Liver (tissue), 9 donors: ENCODE results near the gene ERP44. TPM values are rescaled to one million over a fixed set of nuclear protein-coding genes. Genes with fewer than 3 reads are reported as not detected.

Source experiments
- DNase-seq: peaks from one replicate; pipeline ENCODE4 v3.0.0-alpha.2; 2017; ENCODE audit warnings: low spot score
- H3K27ac ChIP-seq, 2 donors: one replicate each; pipeline ENCODE4 v1.7.0; 2013; ENCODE audit warnings: inconsistent platforms in 2 of 2, low read length in 2 of 2, control low read depth in 1 of 2, low read depth in 1 of 2, mild to moderate bottlenecking in 1 of 2
- H3K27me3 ChIP-seq, 4 donors: one replicate each; pipeline versions ENCODE4 v1.6.1 to v1.7.0; 2013; ENCODE audit warnings: low read length in 3 of 4, inconsistent platforms in 1 of 4, mild to moderate bottlenecking in 1 of 4, moderate library complexity in 1 of 4; ENCODE audit not compliant: control insufficient read depth in 4 of 4, insufficient read depth in 4 of 4
- H3K36me3 ChIP-seq, 4 donors: one replicate each; pipeline versions ENCODE4 v1.6.1 to v1.7.0; 2013; ENCODE audit warnings: low read length in 3 of 4, mild to moderate bottlenecking in 3 of 4, low read depth in 1 of 4, moderate library complexity in 1 of 4; ENCODE audit not compliant: control insufficient read depth in 4 of 4, insufficient read depth in 3 of 4
- H3K4me1 ChIP-seq, 4 donors: one replicate each; pipeline versions ENCODE4 v1.6.1 to v1.7.0; 2013; ENCODE audit warnings: low read length in 3 of 4, mild to moderate bottlenecking in 3 of 4, moderate library complexity in 1 of 4; ENCODE audit not compliant: control insufficient read depth in 4 of 4, insufficient read depth in 4 of 4
- H3K4me3 ChIP-seq, 3 donors: one replicate each; pipeline versions ENCODE4 v1.6.1 to v1.7.0; 2013; ENCODE audit warnings: low read length in 3 of 3, control low read depth in 1 of 3, low read depth in 1 of 3, mild to moderate bottlenecking in 1 of 3
- H3K9ac ChIP-seq, 2 donors: one replicate each; pipeline ENCODE4 v1.7.0; 2013; ENCODE audit warnings: low read length in 2 of 2, mild to moderate bottlenecking in 2 of 2, moderate library complexity in 2 of 2, control low read depth in 1 of 2, low read depth in 1 of 2
- H3K9me3 ChIP-seq, 4 donors: one replicate each; pipeline versions ENCODE4 v1.6.1 to v1.7.0; 2013; ENCODE audit warnings: low read length in 3 of 4; ENCODE audit not compliant: control insufficient read depth in 4 of 4
- ATF3 ChIP-seq: IDR thresholded peaks from 2 replicates; pipeline ENCODE4 v1.6.1; 2016; ENCODE audit warnings: antibody characterized with exemption
- EGR1 ChIP-seq, 2 donors: IDR thresholded peaks; 2 replicates each; pipeline ENCODE4 v1.6.1; 2016 to 2018; ENCODE audit warnings: antibody characterized with exemption in 2 of 2, low read depth in 2 of 2
- FOXA2 ChIP-seq: IDR thresholded peaks from 2 replicates; pipeline ENCODE4 v1.6.1; 2016; ENCODE audit warnings: antibody characterized with exemption
- HNF4A ChIP-seq, 2 donors: conservative IDR thresholded peaks; 2 replicates each; pipeline ENCODE4 v1.6.1; 2016; ENCODE audit warnings: antibody characterized with exemption in 2 of 2, mild to moderate bottlenecking in 2 of 2
- JUND ChIP-seq, 2 donors: IDR thresholded peaks; 2 replicates each; pipeline ENCODE4 v1.6.1; 2016; ENCODE audit warnings: antibody characterized with exemption in 2 of 2
- NR2F2 ChIP-seq: IDR thresholded peaks from 2 replicates; pipeline ENCODE4 v1.6.1; 2016; ENCODE audit warnings: antibody characterized with exemption
- RAD21 ChIP-seq, 2 donors: IDR thresholded peaks; 2 replicates each; pipeline ENCODE4 v1.6.1; 2016; ENCODE audit warnings: antibody characterized with exemption in 2 of 2, mild to moderate bottlenecking in 2 of 2
- RXRA ChIP-seq, 2 donors: IDR thresholded peaks; 2 replicates each; pipeline ENCODE4 v1.6.1; 2017 to 2018; ENCODE audit warnings: antibody characterized with exemption in 2 of 2, mild to moderate bottlenecking in 1 of 2
- SP1 ChIP-seq: IDR thresholded peaks from 2 replicates; pipeline ENCODE4 v1.6.1; 2018; ENCODE audit warnings: antibody characterized with exemption, mild to moderate bottlenecking
- YY1 ChIP-seq: IDR thresholded peaks from 2 replicates; pipeline ENCODE4 v1.6.1; 2016; ENCODE audit warnings: antibody characterized with exemption, mild to moderate bottlenecking
- WGBS: extraction: QIAGEN DNeasy Blood & Tissue Kit; methylation state at CpG from one replicate; pipeline ENCODE4 v1.1.7; 2013; 5-methylcytosine and 5-hydroxymethylcytosine counted together
- polyA plus RNA-seq, 2 donors: library from polyadenylated mRNA; stranded (reverse) in 1 of 2; unstranded in 1 of 2; fragments of 200-250 nt in 1 of 2; fragments of >200 nt in 1 of 2; fragmentation: Nextera tagmentation in 1 of 2; extraction: Ambion mirVana in 1 of 2; gene quantifications; one replicate each; pipeline versions ENCODE4 v1.2.1 to v1.2.3, GENCODE V29; 2013 to 2015
- total RNA-seq, 2 donors: library from RNA; depleted of rRNA; stranded (reverse); fragments of >200 nt; gene quantifications; one replicate each; pipeline ENCODE4 v1.2.3, GENCODE V29; 2014
- TF ChIP-seq, protein P1 (sequence below): IDR thresholded peaks from 2 replicates; pipeline ENCODE4 v1.6.1; 2016; ENCODE audit warnings: antibody characterized with exemption
- TF ChIP-seq, protein P2 (sequence below): IDR thresholded peaks from 2 replicates; pipeline ENCODE4 v1.6.1; 2016; ENCODE audit warnings: antibody characterized with exemption, mild to moderate bottlenecking
- TF ChIP-seq, protein P3 (sequence below): IDR thresholded peaks from 2 replicates; pipeline ENCODE4 v1.6.1; 2016; ENCODE audit warnings: antibody characterized with exemption
- TF ChIP-seq, protein P4 (sequence below): fragments of 150-350 bp; IDR thresholded peaks from 2 replicates; pipeline ENCODE4 v1.5.1; 2017; ENCODE audit warnings: improper control_type of control experiment, low read depth, low read length; ENCODE audit not compliant: missing input control
- donor health status: healthy.
- donor health status: healthy.
- donor health status: healthy.
- donor health status: healthy.
- donor health status: healthy.

The ERP44 gene
- total and polyA plus RNA-seq, 4 donors = 13.0 to 26.8 (median 19.3) TPM

DNA sequence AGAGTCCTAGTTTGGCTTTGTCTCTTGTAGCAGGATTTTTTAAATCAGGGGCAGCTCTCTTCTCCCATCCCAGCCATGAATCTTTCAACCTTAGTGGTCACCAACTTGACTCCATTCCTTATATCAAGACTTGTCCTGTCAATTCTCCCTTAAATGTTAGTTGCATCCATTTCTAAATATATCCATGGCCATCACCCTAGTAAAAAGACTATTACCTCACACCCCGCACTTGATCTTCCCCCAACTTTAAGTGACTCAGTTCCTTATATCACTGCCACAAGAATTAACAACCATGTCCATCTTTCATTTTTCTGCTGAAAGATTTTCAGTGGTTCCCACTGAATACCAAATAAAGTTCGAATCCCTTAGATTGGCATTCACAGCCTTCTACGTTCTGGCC lies 125.3 kb downstream of the ERP44 start:
- Histone ChIP-seq H3K27ac (no peak overlapping the region), H3K4me1 (no peaks in the 10 kb centered on the region), H3K36me3 (peaks cover 2 to 18% (median 15%) of the 10 kb centered on the region in 4 donors), H3K4me3 (no peak overlapping the region), H3K9me3 (no peaks in the 10 kb centered on the region), H3K9ac (no peak overlapping the region), H3K27me3 (no peaks in the 10 kb centered on the region)
- 97% methylated on average over 3 of the region's 3 CpGs for WGBS
- DNase-seq = no peak
- TF ChIP-seq, protein P1, sequence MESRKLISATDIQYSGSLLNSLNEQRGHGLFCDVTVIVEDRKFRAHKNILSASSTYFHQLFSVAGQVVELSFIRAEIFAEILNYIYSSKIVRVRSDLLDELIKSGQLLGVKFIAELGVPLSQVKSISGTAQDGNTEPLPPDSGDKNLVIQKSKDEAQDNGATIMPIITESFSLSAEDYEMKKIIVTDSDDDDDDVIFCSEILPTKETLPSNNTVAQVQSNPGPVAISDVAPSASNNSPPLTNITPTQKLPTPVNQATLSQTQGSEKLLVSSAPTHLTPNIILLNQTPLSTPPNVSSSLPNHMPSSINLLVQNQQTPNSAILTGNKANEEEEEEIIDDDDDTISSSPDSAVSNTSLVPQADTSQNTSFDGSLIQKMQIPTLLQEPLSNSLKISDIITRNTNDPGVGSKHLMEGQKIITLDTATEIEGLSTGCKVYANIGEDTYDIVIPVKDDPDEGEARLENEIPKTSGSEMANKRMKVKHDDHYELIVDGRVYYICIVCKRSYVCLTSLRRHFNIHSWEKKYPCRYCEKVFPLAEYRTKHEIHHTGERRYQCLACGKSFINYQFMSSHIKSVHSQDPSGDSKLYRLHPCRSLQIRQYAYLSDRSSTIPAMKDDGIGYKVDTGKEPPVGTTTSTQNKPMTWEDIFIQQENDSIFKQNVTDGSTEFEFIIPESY = no peak
- no peak for TF ChIP-seq HNF4A (conservative IDR thresholded peaks at IDR 0.05)
- TF ChIP-seq, protein P2, sequence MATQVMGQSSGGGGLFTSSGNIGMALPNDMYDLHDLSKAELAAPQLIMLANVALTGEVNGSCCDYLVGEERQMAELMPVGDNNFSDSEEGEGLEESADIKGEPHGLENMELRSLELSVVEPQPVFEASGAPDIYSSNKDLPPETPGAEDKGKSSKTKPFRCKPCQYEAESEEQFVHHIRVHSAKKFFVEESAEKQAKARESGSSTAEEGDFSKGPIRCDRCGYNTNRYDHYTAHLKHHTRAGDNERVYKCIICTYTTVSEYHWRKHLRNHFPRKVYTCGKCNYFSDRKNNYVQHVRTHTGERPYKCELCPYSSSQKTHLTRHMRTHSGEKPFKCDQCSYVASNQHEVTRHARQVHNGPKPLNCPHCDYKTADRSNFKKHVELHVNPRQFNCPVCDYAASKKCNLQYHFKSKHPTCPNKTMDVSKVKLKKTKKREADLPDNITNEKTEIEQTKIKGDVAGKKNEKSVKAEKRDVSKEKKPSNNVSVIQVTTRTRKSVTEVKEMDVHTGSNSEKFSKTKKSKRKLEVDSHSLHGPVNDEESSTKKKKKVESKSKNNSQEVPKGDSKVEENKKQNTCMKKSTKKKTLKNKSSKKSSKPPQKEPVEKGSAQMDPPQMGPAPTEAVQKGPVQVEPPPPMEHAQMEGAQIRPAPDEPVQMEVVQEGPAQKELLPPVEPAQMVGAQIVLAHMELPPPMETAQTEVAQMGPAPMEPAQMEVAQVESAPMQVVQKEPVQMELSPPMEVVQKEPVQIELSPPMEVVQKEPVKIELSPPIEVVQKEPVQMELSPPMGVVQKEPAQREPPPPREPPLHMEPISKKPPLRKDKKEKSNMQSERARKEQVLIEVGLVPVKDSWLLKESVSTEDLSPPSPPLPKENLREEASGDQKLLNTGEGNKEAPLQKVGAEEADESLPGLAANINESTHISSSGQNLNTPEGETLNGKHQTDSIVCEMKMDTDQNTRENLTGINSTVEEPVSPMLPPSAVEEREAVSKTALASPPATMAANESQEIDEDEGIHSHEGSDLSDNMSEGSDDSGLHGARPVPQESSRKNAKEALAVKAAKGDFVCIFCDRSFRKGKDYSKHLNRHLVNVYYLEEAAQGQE = no peak
- TF ChIP-seq SP1 = no peak
- no peak for TF ChIP-seq RXRA (IDR thresholded peaks at IDR 0.05)
- no peak for TF ChIP-seq RAD21 (IDR thresholded peaks at IDR 0.05)
- no peak for TF ChIP-seq EGR1 (IDR thresholded peaks at IDR 0.05; ENCODE audit: low read depth in 2 of 2)
- TF ChIP-seq, protein P3, sequence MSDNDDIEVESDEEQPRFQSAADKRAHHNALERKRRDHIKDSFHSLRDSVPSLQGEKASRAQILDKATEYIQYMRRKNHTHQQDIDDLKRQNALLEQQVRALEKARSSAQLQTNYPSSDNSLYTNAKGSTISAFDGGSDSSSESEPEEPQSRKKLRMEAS = no peak
- TF ChIP-seq, protein P4, sequence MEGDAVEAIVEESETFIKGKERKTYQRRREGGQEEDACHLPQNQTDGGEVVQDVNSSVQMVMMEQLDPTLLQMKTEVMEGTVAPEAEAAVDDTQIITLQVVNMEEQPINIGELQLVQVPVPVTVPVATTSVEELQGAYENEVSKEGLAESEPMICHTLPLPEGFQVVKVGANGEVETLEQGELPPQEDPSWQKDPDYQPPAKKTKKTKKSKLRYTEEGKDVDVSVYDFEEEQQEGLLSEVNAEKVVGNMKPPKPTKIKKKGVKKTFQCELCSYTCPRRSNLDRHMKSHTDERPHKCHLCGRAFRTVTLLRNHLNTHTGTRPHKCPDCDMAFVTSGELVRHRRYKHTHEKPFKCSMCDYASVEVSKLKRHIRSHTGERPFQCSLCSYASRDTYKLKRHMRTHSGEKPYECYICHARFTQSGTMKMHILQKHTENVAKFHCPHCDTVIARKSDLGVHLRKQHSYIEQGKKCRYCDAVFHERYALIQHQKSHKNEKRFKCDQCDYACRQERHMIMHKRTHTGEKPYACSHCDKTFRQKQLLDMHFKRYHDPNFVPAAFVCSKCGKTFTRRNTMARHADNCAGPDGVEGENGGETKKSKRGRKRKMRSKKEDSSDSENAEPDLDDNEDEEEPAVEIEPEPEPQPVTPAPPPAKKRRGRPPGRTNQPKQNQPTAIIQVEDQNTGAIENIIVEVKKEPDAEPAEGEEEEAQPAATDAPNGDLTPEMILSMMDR = no peak
- TF ChIP-seq YY1 = no peak
- no peak for TF ChIP-seq ATF3

- no peak for TF ChIP-seq EGR1 (IDR thresholded peaks at IDR 0.05; ENCODE audit: low read depth in 2 of 2)
- TF ChIP-seq, protein P1 = no peak
- TF ChIP-seq NR2F2 = no peak
- TF ChIP-seq FOXA2 = no peak
- no peak for TF ChIP-seq JUND (IDR thresholded peaks at IDR 0.05)
- no peak for TF ChIP-seq RXRA (IDR thresholded peaks at IDR 0.05)
- no peak for TF ChIP-seq SP1
- Histone ChIP-seq H3K4me1 (no peaks in the 10 kb centered on the region), H3K36me3 (peaks cover 4 to 28% (median 23%) of the 10 kb centered on the region in 4 donors), H3K4me3 (no peak overlapping the region), H3K27me3 (no peaks in the 10 kb centered on the region), H3K27ac (no peak overlapping the region), H3K9ac (no peak overlapping the region), H3K9me3 (no peaks in the 10 kb centered on the region)
- no peak for DNase-seq
These were observed 127.4 kb downstream of the ERP44 start for GRCh38 chr9:99971410-99971809.
